CD4-positive, alpha-beta T cell treated with Interleukin-1 beta for 1 hour (primary cell): ENCODE data around the gene GCN1.

Experiments
- DNase-seq, 2 donors: peaks; one replicate each; pipeline ENCODE4 v3.0.0-alpha.2; 2020 to 2022

GCN1 gene

GRCh38 chr12:120229487-120230325 lies 35.2 kb upstream of the GCN1 start:
- DNase-seq = no peak

GRCh38 chr12:120229071-120229486 lies 34.6 kb upstream of the GCN1 start:
- DNase-seq = no peak

GRCh38 chr12:120228291-120229070 lies 34.0 kb upstream of the GCN1 start:
- peak; percentile 86 to 87 for DNase-seq

- DNase-seq = no peak
These were observed 33.5 kb upstream of the GCN1 start for GRCh38 chr12:120228041-120228290.

- DNase-seq = no peak
These were observed 32.9 kb upstream of the GCN1 start for GRCh38 chr12:120227233-120228040.

GRCh38 chr12:120225852-120226640 lies 31.5 kb upstream of the GCN1 start:
- peak; percentile 23 to 27 for DNase-seq

- DNase-seq = no peak
These were observed 30.7 kb upstream of the GCN1 start for GRCh38 chr12:120225200-120225558.

GRCh38 chr12:120224304-120225199 lies 30.0 kb upstream of the GCN1 start:
- no peak for DNase-seq

- no peak for DNase-seq
These were observed 29.2 kb upstream of the GCN1 start for GRCh38 chr12:120223458-120224303.

GRCh38 chr12:120222288-120222832 lies 27.8 kb upstream of the GCN1 start:
- no peak for DNase-seq

- DNase-seq = no peak
These were observed 27.0 kb upstream of the GCN1 start for GRCh38 chr12:120221576-120221900.

- no peak for DNase-seq
These were observed 26.5 kb upstream of the GCN1 start for GRCh38 chr12:120220838-120221575.

- no peak for DNase-seq
These were observed 24.4 kb upstream of the GCN1 start for GRCh38 chr12:120218680-120219606.

- no peak for DNase-seq
These were observed 22.5 kb upstream of the GCN1 start for GRCh38 chr12:120216742-120217605.

- no peak for DNase-seq
These were observed 21.5 kb upstream of the GCN1 start for GRCh38 chr12:120215766-120216735.

- DNase-seq = no peak
These were observed 20.8 kb upstream of the GCN1 start for GRCh38 chr12:120215357-120215735.
